GM21825 (cell line): ENCODE measurements around the gene BCL2.

Source experiments
- ATAC-seq: cut with Tn5 transposase; IDR thresholded peaks from one replicate; pipeline ENCODE4 v1.9.1; 2021; ENCODE audit warnings: mild to moderate bottlenecking, moderate library complexity; ENCODE audit not compliant: unreplicated experiment

The BCL2 gene

GRCh38 chr18:63186520-63187222 is 132.9 kb downstream of the BCL2 start:
- ATAC-seq: no peak

GRCh38 chr18:63185984-63186383 is 133.6 kb downstream of the BCL2 start:
- no peak for ATAC-seq

- ATAC-seq: no peak
Measured at GRCh38 chr18:63183952-63184770, 135.4 kb downstream of the BCL2 start.

- ATAC-seq: no peak
Measured at GRCh38 chr18:63183378-63183777, 136.2 kb downstream of the BCL2 start.

GRCh38 chr18:63182861-63183260 is 136.7 kb downstream of the BCL2 start:
- ATAC-seq: no peak

GRCh38 chr18:63182310-63182772 is 137.2 kb downstream of the BCL2 start:
- ATAC-seq: peak; percentile 26

GRCh38 chr18:63181706-63182309 is 137.8 kb downstream of the BCL2 start:
- no peak for ATAC-seq

GRCh38 chr18:63180971-63181376 is 138.6 kb downstream of the BCL2 start:
- no peak for ATAC-seq

- ATAC-seq: no peak
Measured at GRCh38 chr18:63180321-63180720, 139.2 kb downstream of the BCL2 start.

- ATAC-seq: no peak
Measured at GRCh38 chr18:63179422-63179821, 140.1 kb downstream of the BCL2 start.

GRCh38 chr18:63178971-63179370 is 140.6 kb downstream of the BCL2 start:
- no peak for ATAC-seq

- ATAC-seq: no peak
Measured at GRCh38 chr18:63177919-63178821, 141.4 kb downstream of the BCL2 start.

- no peak for ATAC-seq
Measured at GRCh38 chr18:63177259-63177658, 142.3 kb downstream of the BCL2 start.

GRCh38 chr18:63175264-63175663 is 144.3 kb downstream of the BCL2 start:
- no peak for ATAC-seq

- no peak for ATAC-seq
Measured at GRCh38 chr18:63173983-63174382, 145.6 kb downstream of the BCL2 start.

- ATAC-seq: no peak
Measured at GRCh38 chr18:63169853-63170252, 149.7 kb downstream of the BCL2 start.

GRCh38 chr18:63168287-63168686 is 151.3 kb downstream of the BCL2 start:
- no peak for ATAC-seq

GRCh38 chr18:63166142-63166541 is 153.4 kb downstream of the BCL2 start:
- ATAC-seq: no peak

- ATAC-seq: no peak
Measured at GRCh38 chr18:63164396-63164795, 155.2 kb downstream of the BCL2 start.

GRCh38 chr18:63162271-63163014 is 157.1 kb downstream of the BCL2 start:
- ATAC-seq: peak; percentile 26
